ENCODE results near the gene OPRL1.

OPRL1 gene

GRCh38 chr20:64080013-64080812 is at the start of gene OPRL1:
Gene OPRL1 (plus strand): TSS chr20:64080082. CDS start chr20:64092721, 12,639 bp downstream.
- DNase-seq (ENCODE audit: low spot score), result no peak

- DNase-seq (ENCODE audit: low spot score), result no peak
Observed at GRCh38 chr20:64030371-64031134, 49.3 kb upstream of the OPRL1 start.

GRCh38 chr20:64031822-64032314 is 48.0 kb upstream of the OPRL1 start:
- DNase-seq (ENCODE audit: low spot score), result no peak

GRCh38 chr20:64032706-64033624 is 46.9 kb upstream of the OPRL1 start:
- DNase-seq (ENCODE audit: low spot score), result no peak

- no peak for DNase-seq (ENCODE audit: low spot score)
Observed at GRCh38 chr20:64033981-64034493, 45.8 kb upstream of the OPRL1 start.

- DNase-seq (ENCODE audit: low spot score), result no peak
Observed at GRCh38 chr20:64035066-64035932, 44.6 kb upstream of the OPRL1 start.

- no peak for DNase-seq (ENCODE audit: low spot score)
Observed at GRCh38 chr20:64035933-64036345, 43.9 kb upstream of the OPRL1 start, which contains the start of gene C20orf204. Gene C20orf204 (plus strand): TSS chr20:64036182. CDS start chr20:64036324, 142 bp downstream.

GRCh38 chr20:64036346-64037198 is 43.3 kb upstream of the OPRL1 start:
- no peak for DNase-seq (ENCODE audit: low spot score)

- DNase-seq (ENCODE audit: low spot score), result no peak
Observed at GRCh38 chr20:64037199-64037497, 42.7 kb upstream of the OPRL1 start.

- DNase-seq (ENCODE audit: low spot score), result no peak
Observed at GRCh38 chr20:64037498-64038213, 42.2 kb upstream of the OPRL1 start.

GRCh38 chr20:64038224-64038564 is 41.7 kb upstream of the OPRL1 start:
- DNase-seq (ENCODE audit: low spot score), result no peak

GRCh38 chr20:64038565-64039292 is 41.2 kb upstream of the OPRL1 start:
- peak; percentile 23 for DNase-seq (ENCODE audit: low spot score)

GRCh38 chr20:64039293-64040160 is 40.4 kb upstream of the OPRL1 start:
- DNase-seq (ENCODE audit: low spot score), result no peak

GRCh38 chr20:64040231-64041039 is 39.4 kb upstream of the OPRL1 start:
- no peak for DNase-seq (ENCODE audit: low spot score)

- DNase-seq (ENCODE audit: low spot score), result no peak
Observed at GRCh38 chr20:64041040-64041780, 38.7 kb upstream of the OPRL1 start.

- DNase-seq (ENCODE audit: low spot score), result no peak
Observed at GRCh38 chr20:64041781-64042053, 38.2 kb upstream of the OPRL1 start.
